Central memory CD8-positive, alpha-beta T cell (primary cell): ENCODE results near the gene RLN2.
"Not testable (repeated sequence)": the region's sequence is repeated elsewhere in the genome, so short reads cannot be mapped to it uniquely, and the experiment has no call there.

ENCODE experiments used
- ATAC-seq: fragments of 150-1000 bp; cut with Tn5 transposase; replicated peaks from 2 replicates; pipeline ENCODE4 v1.10.0; 2022; ENCODE audit warnings: mild to moderate bottlenecking, moderate FRiP score, moderate number of reproducible peaks; ENCODE audit not compliant: poor library complexity, severe bottlenecking; ENCODE audit errors: extremely low read depth
- DNase-seq, 2 donors: peaks; one replicate each; pipeline ENCODE4 v3.0.0; 2021; ENCODE audit warnings: low spot score in 2 of 2
- H3K27ac Mint-ChIP-seq: one replicate; pipeline ENCODE4 v1.8.0; 2022; ENCODE audit warnings: low read depth, mild to moderate bottlenecking, moderate library complexity, mixed read lengths
- H3K27me3 Mint-ChIP-seq: one replicate; pipeline ENCODE4 v1.8.0; 2022; ENCODE audit warnings: mixed read lengths
- H3K36me3 Mint-ChIP-seq: one replicate; pipeline ENCODE4 v1.8.0; 2022; ENCODE audit warnings: mild to moderate bottlenecking, moderate library complexity, mixed read lengths; ENCODE audit not compliant: insufficient read depth
- H3K4me1 Mint-ChIP-seq: one replicate; pipeline ENCODE4 v1.8.0; 2022; ENCODE audit warnings: mixed read lengths
- H3K4me3 Mint-ChIP-seq: one replicate; pipeline ENCODE4 v1.8.0; 2022; ENCODE audit warnings: mild to moderate bottlenecking, moderate library complexity, mixed read lengths
- H3K9me3 Mint-ChIP-seq: one replicate; pipeline ENCODE4 v1.8.0; 2022; ENCODE audit warnings: mixed read lengths

Gene RLN2, protein sequence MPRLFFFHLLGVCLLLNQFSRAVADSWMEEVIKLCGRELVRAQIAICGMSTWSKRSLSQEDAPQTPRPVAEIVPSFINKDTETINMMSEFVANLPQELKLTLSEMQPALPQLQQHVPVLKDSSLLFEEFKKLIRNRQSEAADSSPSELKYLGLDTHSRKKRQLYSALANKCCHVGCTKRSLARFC

GRCh38 chr9:5303840-5304795, at the start of gene RLN2:
RLN2 (minus strand) TSS chr9:5304716; CDS start chr9:5304580, 136 bp downstream.
- H3K4me1 Mint-ChIP-seq = peaks cover 23% of the 10 kb centered on the region
- not testable (repeated sequence) for DNase-seq, H3K27me3 Mint-ChIP-seq, H3K36me3 Mint-ChIP-seq, H3K9me3 Mint-ChIP-seq
- peak within 1 kb of the TSS; percentile 53 for H3K4me3 Mint-ChIP-seq
- H3K27ac Mint-ChIP-seq = peak within 1 kb of the TSS; percentile 38
- ATAC-seq = peak; percentile 98

DNA sequence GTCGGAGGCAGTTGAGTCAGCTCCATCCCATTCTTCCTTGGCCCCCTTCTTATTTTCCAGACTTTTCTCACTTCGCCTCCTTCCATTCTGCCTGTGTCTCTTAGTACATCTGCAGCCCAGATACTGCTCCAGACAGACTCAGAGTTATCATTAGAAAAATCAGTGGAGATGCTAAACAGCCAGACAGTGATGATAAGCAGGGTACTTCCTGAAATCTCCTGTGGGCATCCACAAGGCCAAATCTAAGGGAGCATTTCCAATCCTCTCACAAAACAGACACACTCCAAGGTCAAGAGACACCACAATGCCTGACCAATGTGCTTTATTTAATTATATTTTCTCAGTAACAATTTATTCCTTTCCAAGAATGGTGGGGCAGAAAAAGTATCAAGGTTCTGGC, 49.7 kb upstream of the RLN2 start:
- Mint-ChIP-seq H3K36me3 (peaks cover 3% of the 10 kb centered on the region), H3K4me1 (peaks cover 45% of the 10 kb centered on the region), H3K27ac (peak overlapping the region; percentile 65), H3K27me3 (no peaks in the 10 kb centered on the region), H3K4me3 (no peak overlapping the region), H3K9me3 (peaks cover 5% of the 10 kb centered on the region)
- DNase-seq (no peak), ATAC-seq (no peak)

- DNase-seq (no peak), ATAC-seq (peak; percentile 91)
- H3K36me3 Mint-ChIP-seq = peaks cover 1% of the 10 kb centered on the region
- no peaks in the 10 kb centered on the region for H3K27me3 Mint-ChIP-seq
- H3K4me1 Mint-ChIP-seq = peaks cover 45% of the 10 kb centered on the region
- H3K9me3 Mint-ChIP-seq = peaks cover 5% of the 10 kb centered on the region
- H3K4me3 Mint-ChIP-seq = peak overlapping the region; percentile 51
- peak overlapping the region; percentile 43 for H3K27ac Mint-ChIP-seq
These were observed 48.2 kb upstream of the RLN2 start for GRCh38 chr9:5352637-5353248.

DNA sequence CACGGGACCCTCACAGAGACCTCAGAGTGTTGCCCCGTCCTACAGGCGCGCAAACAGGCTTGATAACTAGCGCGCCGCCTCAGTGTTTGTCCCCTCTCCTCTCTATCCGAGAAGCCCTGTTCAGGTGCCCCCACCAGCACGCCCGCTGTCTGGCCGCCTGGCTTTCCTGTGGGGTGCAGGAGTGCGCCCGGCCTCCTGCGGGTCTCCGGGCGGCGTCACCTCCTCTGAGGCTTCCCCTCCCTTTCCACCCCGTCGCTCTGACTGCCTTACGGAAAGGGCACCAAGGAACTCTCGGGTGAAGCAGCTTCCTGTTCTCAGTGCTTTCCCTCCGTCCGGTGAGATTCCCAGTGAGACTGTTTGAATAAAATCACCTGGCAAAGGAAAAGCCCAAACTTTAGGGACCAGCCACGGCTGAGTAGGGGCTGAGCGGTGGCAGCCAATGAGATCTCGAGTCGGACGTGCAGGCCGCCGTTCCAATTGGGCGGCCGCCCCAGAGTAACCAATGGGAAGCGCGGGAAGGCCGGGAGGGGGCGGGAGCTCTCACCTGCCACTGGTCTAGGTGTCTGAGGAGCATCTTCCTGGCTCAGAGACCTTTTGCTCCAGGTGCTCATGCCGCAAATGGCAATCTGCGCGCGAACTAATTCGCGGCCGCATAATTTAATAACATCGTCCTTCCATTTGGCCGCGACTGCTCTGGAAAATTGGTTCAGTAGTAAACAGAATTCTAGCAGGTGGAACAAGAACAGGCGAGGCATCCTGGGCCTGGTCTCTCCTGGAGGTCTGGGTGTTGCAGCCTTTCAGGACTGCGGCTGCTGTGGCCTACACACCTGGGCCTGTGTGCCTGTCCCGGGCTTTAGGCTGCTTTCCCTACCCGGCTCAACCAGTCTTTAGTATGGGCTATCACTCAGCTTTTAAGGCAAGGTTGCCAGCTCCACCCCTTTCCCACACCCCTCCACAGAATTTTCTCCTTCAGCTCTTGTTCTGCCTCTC, 34.8 kb upstream of the RLN2 start, which contains the start of gene RLN1:
Gene RLN1 (minus strand): TSS at position 885 of the 990 bp plus-strand sequence. CDS start 130 bp downstream, at position 755.
- not testable (repeated sequence) for H3K9me3 Mint-ChIP-seq, DNase-seq, H3K36me3 Mint-ChIP-seq, H3K4me1 Mint-ChIP-seq, H3K27me3 Mint-ChIP-seq
- peak; percentile 97 for ATAC-seq
- peak within 1 kb of the TSS; percentile 30 for H3K27ac Mint-ChIP-seq
- peak within 1 kb of the TSS; percentile 63 for H3K4me3 Mint-ChIP-seq

DNA sequence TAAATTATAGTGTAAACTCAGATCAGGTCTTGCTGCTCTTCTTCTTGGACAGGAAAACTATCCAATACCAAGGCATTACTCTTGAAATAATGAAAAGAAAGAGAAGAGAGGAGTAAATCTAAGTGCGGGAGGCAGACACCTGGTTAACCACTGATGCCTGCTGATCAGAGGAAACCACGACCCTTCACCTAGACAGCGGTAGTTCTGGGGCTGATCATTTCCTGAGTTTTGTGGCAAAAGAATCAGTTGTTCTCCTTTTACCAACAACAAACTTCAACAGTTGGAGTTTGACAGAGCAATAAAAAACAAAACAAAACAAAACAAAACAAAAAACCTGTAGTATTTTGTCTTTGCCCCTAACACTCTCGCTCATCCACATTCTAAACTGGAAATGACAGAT, 32.2 kb upstream of the RLN2 start:
- H3K36me3 Mint-ChIP-seq = peaks cover 9% of the 10 kb centered on the region
- H3K9me3 Mint-ChIP-seq = no peaks in the 10 kb centered on the region
- H3K4me1 Mint-ChIP-seq = peaks cover 19% of the 10 kb centered on the region
- no peaks in the 10 kb centered on the region for H3K27me3 Mint-ChIP-seq
- DNase-seq = peak in 1 of 2 donors; percentile 22
- H3K4me3 Mint-ChIP-seq = peak overlapping the region; percentile 41
- ATAC-seq = no peak
- peak overlapping the region; percentile 16 for H3K27ac Mint-ChIP-seq

DNA sequence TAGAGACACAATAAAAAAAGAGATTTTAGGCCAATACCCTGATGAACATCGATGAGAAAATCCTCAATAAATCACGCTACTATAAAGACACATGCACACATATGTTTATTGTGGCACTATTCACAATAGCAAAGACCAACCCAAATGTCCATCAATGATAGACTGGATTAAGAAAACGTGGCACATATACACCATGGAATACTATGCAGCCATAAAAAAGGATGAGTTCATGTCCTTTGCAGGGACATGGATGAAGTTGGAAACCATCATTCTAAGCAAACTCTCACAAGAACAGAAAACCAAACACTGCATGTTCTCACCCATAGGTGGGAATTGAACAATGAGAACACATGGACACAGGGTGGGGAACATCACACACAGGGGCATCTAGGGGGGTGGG, 26.8 kb upstream of the RLN2 start:
- not testable (repeated sequence) for H3K27me3 Mint-ChIP-seq, H3K4me3 Mint-ChIP-seq, DNase-seq, H3K9me3 Mint-ChIP-seq, H3K27ac Mint-ChIP-seq, ATAC-seq
- Mint-ChIP-seq H3K36me3 (peaks cover 12% of the 10 kb centered on the region), H3K4me1 (peaks cover 52% of the 10 kb centered on the region)

GRCh38 chr9:5326893-5327548, 22.5 kb upstream of the RLN2 start:
- H3K36me3 Mint-ChIP-seq = peaks cover 5% of the 10 kb centered on the region
- H3K4me1 Mint-ChIP-seq = peaks cover 42% of the 10 kb centered on the region
- DNase-seq (peak; percentile 44 to 52), ATAC-seq (peak; percentile 85)
- H3K27me3 Mint-ChIP-seq = no peaks in the 10 kb centered on the region
- peak overlapping the region; percentile 41 for H3K4me3 Mint-ChIP-seq
- peak overlapping the region; percentile 81 for H3K27ac Mint-ChIP-seq
- no peaks in the 10 kb centered on the region for H3K9me3 Mint-ChIP-seq

DNA sequence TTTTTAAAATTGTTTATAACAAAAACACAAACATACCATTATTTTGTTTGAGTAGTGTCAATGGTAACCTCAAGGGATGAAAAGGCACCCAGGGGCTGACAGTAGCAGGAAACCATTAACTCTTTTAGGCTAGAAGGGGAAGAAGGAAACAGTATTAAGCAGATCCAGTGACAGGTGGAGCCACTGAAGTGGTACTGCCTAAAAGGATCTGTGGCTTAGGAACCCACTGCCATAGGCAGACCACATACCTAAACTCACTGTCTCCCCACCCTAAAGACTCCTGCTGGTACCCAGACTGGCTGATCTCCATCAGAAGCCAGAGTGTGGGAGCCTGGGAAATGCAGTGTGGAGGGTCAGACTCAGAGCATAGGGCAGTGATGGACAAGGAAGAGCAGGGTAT, 21.7 kb upstream of the RLN2 start:
- DNase-seq (no peak), ATAC-seq (no peak)
- Mint-ChIP-seq H3K4me1 (peaks cover 42% of the 10 kb centered on the region), H3K9me3 (no peaks in the 10 kb centered on the region), H3K27ac (peak overlapping the region; percentile 72), H3K27me3 (no peaks in the 10 kb centered on the region), H3K36me3 (peaks cover 3% of the 10 kb centered on the region), H3K4me3 (no peak overlapping the region)

DNA sequence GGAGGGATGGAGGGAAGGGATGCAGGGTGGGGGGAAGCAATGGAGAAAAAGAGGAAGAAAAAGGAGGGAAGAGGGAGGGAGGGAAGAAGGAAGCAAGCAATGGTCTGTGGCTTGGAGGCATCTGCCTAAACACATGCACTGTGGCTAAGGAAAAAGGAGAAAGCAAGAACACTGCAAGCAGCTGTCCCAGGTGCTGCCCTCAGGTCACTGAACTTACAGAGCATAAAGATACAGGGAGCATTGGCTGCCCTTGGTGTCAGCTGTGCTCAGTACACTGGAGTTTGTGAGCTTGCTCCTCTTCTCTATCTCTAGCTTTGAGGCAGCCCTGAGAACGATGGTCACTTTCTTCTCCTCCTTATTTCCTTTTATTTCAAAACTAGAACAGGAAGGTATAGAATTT, 17.1 kb upstream of the RLN2 start:
- H3K27ac Mint-ChIP-seq, H3K4me1 Mint-ChIP-seq, H3K4me3 Mint-ChIP-seq, DNase-seq, H3K27me3 Mint-ChIP-seq, H3K36me3 Mint-ChIP-seq, H3K9me3 Mint-ChIP-seq, ATAC-seq: not testable (repeated sequence)

GRCh38 chr9:5321058-5321457, 16.5 kb upstream of the RLN2 start:
- Mint-ChIP-seq H3K4me1 (peaks cover under 1% of the 10 kb centered on the region), H3K27me3 (no peaks in the 10 kb centered on the region), H3K9me3 (no peaks in the 10 kb centered on the region), H3K27ac (no peak overlapping the region), H3K4me3 (no peak overlapping the region), H3K36me3 (peaks cover 1% of the 10 kb centered on the region)
- no peak for DNase-seq
- ATAC-seq = no peak

DNA sequence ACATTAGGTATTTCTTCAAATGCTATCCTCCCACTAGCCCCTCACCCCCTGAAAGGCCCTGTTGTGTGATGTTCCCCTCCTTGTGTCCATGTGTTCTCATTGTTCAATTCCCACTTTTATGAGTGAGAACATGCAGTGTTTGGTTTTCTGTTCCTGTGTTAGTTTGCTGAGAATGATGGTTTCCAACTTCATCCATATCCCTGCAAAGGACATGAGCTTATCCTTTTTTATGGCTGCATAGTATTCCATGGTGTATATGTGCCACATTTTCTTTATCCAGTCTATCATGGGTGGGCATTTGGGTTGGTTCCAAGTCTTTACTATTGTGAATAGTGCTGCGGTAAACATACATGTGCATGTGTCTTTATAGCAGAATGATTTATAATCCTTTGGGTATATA, 11.9 kb upstream of the RLN2 start:
- not testable (repeated sequence) for H3K9me3 Mint-ChIP-seq, H3K4me1 Mint-ChIP-seq, H3K36me3 Mint-ChIP-seq, H3K4me3 Mint-ChIP-seq, H3K27me3 Mint-ChIP-seq, DNase-seq, H3K27ac Mint-ChIP-seq, ATAC-seq
